Activated CD4-positive, alpha-beta T cell treated with anti-CD3 and anti-CD28 coated beads, Interleukin-2, Interleukin-6, amounts not matched to agents 100 ng/mL and 50 ng/mL, durations not matched to agents 16 hours and 8 hours (primary cell): ENCODE results near the gene DDX53.

ENCODE experiments used
- DNase-seq: peaks from one replicate; pipeline ENCODE4 v3.0.0-alpha.2; 2020

Gene DDX53

GRCh38 chrX:23052324-23052723, 52.6 kb downstream of the DDX53 start:
- DNase-seq: no peak
